Measurements from ENCODE around the gene CSDE1. TPM values are rescaled to one million over a fixed set of nuclear protein-coding genes. Genes with fewer than 3 reads are reported as not detected.

CSDE1 gene
- total RNA-seq, 1 experiment from 2014 or later, result 595 TPM

GRCh38 chr1:114750780-114751179 is 7.0 kb downstream of the CSDE1 start (continued):
- TF ChIP-seq FOXP4 (CRISPR knock-in tag; IDR thresholded peaks at IDR 0.05) (no peak), HMGA2 (CRISPR knock-in tag; IDR thresholded peaks at IDR 0.05) (no peak), ZNF396 (CRISPR knock-in tag; IDR thresholded peaks at IDR 0.05; ENCODE audit: borderline replicate concordance) (no peak), SP1 (CRISPR knock-in tag; conservative IDR thresholded peaks at IDR 0.05) (no peak), PRRX2 (CRISPR knock-in tag; IDR thresholded peaks at IDR 0.05) (no peak), ATF1 (CRISPR knock-in tag; IDR thresholded peaks at IDR 0.05) (no peak)

- no peak for DNase-seq (ENCODE audit: low spot score)
These were observed 7.9 kb downstream of the CSDE1 start for GRCh38 chr1:114749835-114750234.

GRCh38 chr1:114746450-114747121 is 11.2 kb downstream of the CSDE1 start:
- H3K27ac Mint-ChIP-seq, result no peak overlapping the region
- ChIA-PET POLR2A (no interaction called here), CTCF (interaction anchor here (0.5 kb wide), 1 partner anchor 1888 kb away, joined by 3 read pairs; no protein-coding TSS in a partner anchor)
- H3K9me3 Mint-ChIP-seq, result no peaks in the 10 kb centered on the region
- H3K27me3 Mint-ChIP-seq (ENCODE audit: low read depth), result no peaks in the 10 kb centered on the region
- peaks cover 4% of the 10 kb centered on the region; the same call in 1 of the 2 replicates for H3K4me1 Mint-ChIP-seq
- DNase-seq (ENCODE audit: low spot score), result no peak
- no peak for ATAC-seq
- no peak overlapping the region for H3K4me3 Mint-ChIP-seq
- peaks cover 62% of the 10 kb centered on the region for H3K36me3 Mint-ChIP-seq
- TF ChIP-seq FOXP4 (CRISPR knock-in tag; IDR thresholded peaks at IDR 0.05) (no peak), PRDM15 (CRISPR knock-in tag; IDR thresholded peaks at IDR 0.05) (no peak), STAT6 (CRISPR knock-in tag; conservative IDR thresholded peaks at IDR 0.05; ENCODE audit: low read depth) (no peak), ZNF263 (CRISPR knock-in tag; IDR thresholded peaks at IDR 0.05; ENCODE audit: low read depth) (no peak)

More at GRCh38 chr1:114749835-114750234, 7.9 kb downstream of the CSDE1 start:
- TF ChIP-seq TCF7 (CRISPR knock-in tag; IDR thresholded peaks at IDR 0.05; ENCODE audit: low read depth) (no peak), MAX (CRISPR knock-in tag; IDR thresholded peaks at IDR 0.05) (no peak), ZNF425 (CRISPR knock-in tag; conservative IDR thresholded peaks at IDR 0.05) (no peak), IRF1 (CRISPR knock-in tag; IDR thresholded peaks at IDR 0.05) (no peak)
- no peak overlapping the region for H3K4me3 Mint-ChIP-seq
- peaks cover 34% of the 10 kb centered on the region for H3K4me1 Mint-ChIP-seq
- POLR2A ChIA-PET, result no interaction called here
- no peak for ATAC-seq
- peaks cover 43% of the 10 kb centered on the region for H3K36me3 Mint-ChIP-seq
- H3K9me3 Mint-ChIP-seq, result no peaks in the 10 kb centered on the region
- H3K27ac Mint-ChIP-seq, result no peak overlapping the region
- CTCF ChIA-PET, result no interaction called here
- H3K27me3 Mint-ChIP-seq (ENCODE audit: low read depth), result no peaks in the 10 kb centered on the region

Measured in WTC11 (cell line).